GM12892 (cell line): ENCODE measurements around the gene NQO2.
"Not testable (repeated sequence)": the region's sequence is repeated elsewhere in the genome, so short reads cannot be mapped to it uniquely, and the experiment has no call there.

ENCODE experiments used
- DNase-seq: peaks from one replicate; pipeline ENCODE4 v3.0.0; 2011; ENCODE audit not compliant: insufficient read length
- FAIRE-seq: peaks from 2 replicates; lab custom pipeline; 2011; peaks lifted over from hg19 to GRCh38; lab: Jason Lieb, UNC
- POLR2A ChIP-seq: IDR thresholded peaks from 2 replicates; pipeline ENCODE4 v1.6.1; 2011; ENCODE audit warnings: low read depth, low read length, control low read depth
- POLR2AphosphoS5 ChIP-seq: IDR thresholded peaks from 2 replicates; pipeline ENCODE4 v1.6.1; 2011; ENCODE audit warnings: low read depth, low read length, control low read depth
- TAF1 ChIP-seq: IDR thresholded peaks from 2 replicates; pipeline ENCODE4 v1.6.1; 2011; ENCODE audit warnings: low read depth, mild to moderate bottlenecking, control low read depth, low read length, borderline replicate concordance

NQO2 gene

GRCh38 chr6:3011158-3011557 is 11.5 kb downstream of the NQO2 start:
- TF ChIP-seq POLR2A (no peak), POLR2AphosphoS5 (no peak), TAF1 (no peak)
- no peak for FAIRE-seq
- DNase-seq, result no peak

GRCh38 chr6:3011592-3011991 is 11.9 kb downstream of the NQO2 start:
- no peak for FAIRE-seq
- DNase-seq, result no peak
- TF ChIP-seq TAF1 (no peak), POLR2A (no peak), POLR2AphosphoS5 (no peak)

GRCh38 chr6:3013486-3013885 is 13.8 kb downstream of the NQO2 start:
- TF ChIP-seq POLR2AphosphoS5 (no peak), TAF1 (no peak), POLR2A (no peak)
- FAIRE-seq, result no peak
- no peak for DNase-seq

GRCh38 chr6:3013901-3014674 is 14.4 kb downstream of the NQO2 start:
- FAIRE-seq (no peak), DNase-seq (no peak)
- no peak for TF ChIP-seq TAF1
- TF ChIP-seq POLR2AphosphoS5, result no peak
- no peak for TF ChIP-seq POLR2A

- FAIRE-seq (no peak), DNase-seq (no peak)
- no peak for TF ChIP-seq POLR2A
- TF ChIP-seq TAF1, result no peak
- no peak for TF ChIP-seq POLR2AphosphoS5
Measured at GRCh38 chr6:3014675-3015066, 15.0 kb downstream of the NQO2 start.

GRCh38 chr6:3015144-3015543 is 15.4 kb downstream of the NQO2 start:
- TF ChIP-seq POLR2AphosphoS5, result no peak
- TF ChIP-seq POLR2A, result no peak
- TF ChIP-seq TAF1, result no peak
- FAIRE-seq (no peak), DNase-seq (no peak)

GRCh38 chr6:3016473-3017280 is 17.0 kb downstream of the NQO2 start:
- no peak for TF ChIP-seq POLR2AphosphoS5
- TF ChIP-seq TAF1, result no peak
- no peak for TF ChIP-seq POLR2A
- no peak for DNase-seq
- no peak for FAIRE-seq

- no peak for FAIRE-seq
- no peak for DNase-seq
- TF ChIP-seq POLR2A (no peak), POLR2AphosphoS5 (no peak), TAF1 (no peak)
Measured at GRCh38 chr6:3017304-3017703, 17.6 kb downstream of the NQO2 start.

- TF ChIP-seq POLR2AphosphoS5 (no peak), TAF1 (no peak), POLR2A (no peak)
- DNase-seq (no peak), FAIRE-seq (no peak)
Measured at GRCh38 chr6:3019065-3019464, 19.4 kb downstream of the NQO2 start.

- FAIRE-seq (no peak), DNase-seq (no peak)
- TF ChIP-seq POLR2AphosphoS5 (no peak), TAF1 (no peak), POLR2A (no peak)
Measured at GRCh38 chr6:3019749-3020320, 20.1 kb downstream of the NQO2 start.

- not testable (repeated sequence) for FAIRE-seq, DNase-seq
Measured at GRCh38 chr6:3020976-3021598, 21.4 kb downstream of the NQO2 start.
